NB4 (cell line): Measurements from ENCODE around the gene CDH3.

Experiments
- DNase-seq: peaks from one replicate; pipeline ENCODE4 v3.0.0; 2010; ENCODE audit warnings: low read depth
- H3K4me3 ChIP-seq: one replicate; pipeline ENCODE4 v1.5.1; 2011; ENCODE audit warnings: mild to moderate bottlenecking, low read depth, low read length, moderate library complexity
- MAX ChIP-seq: IDR thresholded peaks from 2 replicates; pipeline ENCODE4 v1.6.1; 2011; ENCODE audit warnings: low read depth, low read length
- MYC ChIP-seq: IDR thresholded peaks from 2 replicates; pipeline ENCODE4 v1.6.1; 2011; ENCODE audit warnings: low read depth, low read length
- POLR2A ChIP-seq: IDR thresholded peaks from 2 replicates; pipeline ENCODE4 v1.6.1; 2011; ENCODE audit warnings: mild to moderate bottlenecking; ENCODE audit not compliant: insufficient read length; ENCODE audit errors: extremely low read depth
- TF ChIP-seq, protein P1 (sequence below): IDR thresholded peaks from one replicate; pipeline ENCODE4 v1.5.1; 2012; ENCODE audit warnings: low read depth, low read length

Gene CDH3

GRCh38 chr16:68643847-68644246, 1.3 kb upstream of the CDH3 start:
- no peak overlapping the region for H3K4me3 ChIP-seq
- no peak for DNase-seq
- TF ChIP-seq MAX (no peak), MYC (no peak), POLR2A (no peak)
- TF ChIP-seq, protein P1, sequence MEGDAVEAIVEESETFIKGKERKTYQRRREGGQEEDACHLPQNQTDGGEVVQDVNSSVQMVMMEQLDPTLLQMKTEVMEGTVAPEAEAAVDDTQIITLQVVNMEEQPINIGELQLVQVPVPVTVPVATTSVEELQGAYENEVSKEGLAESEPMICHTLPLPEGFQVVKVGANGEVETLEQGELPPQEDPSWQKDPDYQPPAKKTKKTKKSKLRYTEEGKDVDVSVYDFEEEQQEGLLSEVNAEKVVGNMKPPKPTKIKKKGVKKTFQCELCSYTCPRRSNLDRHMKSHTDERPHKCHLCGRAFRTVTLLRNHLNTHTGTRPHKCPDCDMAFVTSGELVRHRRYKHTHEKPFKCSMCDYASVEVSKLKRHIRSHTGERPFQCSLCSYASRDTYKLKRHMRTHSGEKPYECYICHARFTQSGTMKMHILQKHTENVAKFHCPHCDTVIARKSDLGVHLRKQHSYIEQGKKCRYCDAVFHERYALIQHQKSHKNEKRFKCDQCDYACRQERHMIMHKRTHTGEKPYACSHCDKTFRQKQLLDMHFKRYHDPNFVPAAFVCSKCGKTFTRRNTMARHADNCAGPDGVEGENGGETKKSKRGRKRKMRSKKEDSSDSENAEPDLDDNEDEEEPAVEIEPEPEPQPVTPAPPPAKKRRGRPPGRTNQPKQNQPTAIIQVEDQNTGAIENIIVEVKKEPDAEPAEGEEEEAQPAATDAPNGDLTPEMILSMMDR: no peak

DNA sequence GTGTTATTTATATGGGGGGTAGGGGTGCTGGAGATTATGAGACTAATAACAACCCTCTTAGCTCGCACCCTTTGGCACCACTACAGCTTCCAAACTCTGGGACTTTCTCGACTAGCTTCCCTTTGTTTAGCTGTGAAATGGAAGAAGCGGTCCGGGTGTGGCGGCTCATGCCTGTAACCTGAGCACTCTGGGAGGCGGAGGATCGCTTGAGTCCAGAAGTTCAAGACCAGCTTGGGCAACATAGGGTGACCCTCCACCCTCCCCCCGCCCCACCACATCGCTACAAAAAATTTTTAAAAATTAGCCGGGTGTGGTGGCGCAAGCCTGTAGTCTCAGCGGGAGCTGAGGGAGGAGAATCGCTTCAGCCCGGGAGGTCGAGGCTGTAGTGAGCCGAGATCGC, 814 bp upstream of the CDH3 start:
- DNase-seq: no peak
- no peak overlapping the region for H3K4me3 ChIP-seq
- TF ChIP-seq MAX (no peak), POLR2A (no peak), MYC (no peak)
- TF ChIP-seq, protein P1: no peak

DNA sequence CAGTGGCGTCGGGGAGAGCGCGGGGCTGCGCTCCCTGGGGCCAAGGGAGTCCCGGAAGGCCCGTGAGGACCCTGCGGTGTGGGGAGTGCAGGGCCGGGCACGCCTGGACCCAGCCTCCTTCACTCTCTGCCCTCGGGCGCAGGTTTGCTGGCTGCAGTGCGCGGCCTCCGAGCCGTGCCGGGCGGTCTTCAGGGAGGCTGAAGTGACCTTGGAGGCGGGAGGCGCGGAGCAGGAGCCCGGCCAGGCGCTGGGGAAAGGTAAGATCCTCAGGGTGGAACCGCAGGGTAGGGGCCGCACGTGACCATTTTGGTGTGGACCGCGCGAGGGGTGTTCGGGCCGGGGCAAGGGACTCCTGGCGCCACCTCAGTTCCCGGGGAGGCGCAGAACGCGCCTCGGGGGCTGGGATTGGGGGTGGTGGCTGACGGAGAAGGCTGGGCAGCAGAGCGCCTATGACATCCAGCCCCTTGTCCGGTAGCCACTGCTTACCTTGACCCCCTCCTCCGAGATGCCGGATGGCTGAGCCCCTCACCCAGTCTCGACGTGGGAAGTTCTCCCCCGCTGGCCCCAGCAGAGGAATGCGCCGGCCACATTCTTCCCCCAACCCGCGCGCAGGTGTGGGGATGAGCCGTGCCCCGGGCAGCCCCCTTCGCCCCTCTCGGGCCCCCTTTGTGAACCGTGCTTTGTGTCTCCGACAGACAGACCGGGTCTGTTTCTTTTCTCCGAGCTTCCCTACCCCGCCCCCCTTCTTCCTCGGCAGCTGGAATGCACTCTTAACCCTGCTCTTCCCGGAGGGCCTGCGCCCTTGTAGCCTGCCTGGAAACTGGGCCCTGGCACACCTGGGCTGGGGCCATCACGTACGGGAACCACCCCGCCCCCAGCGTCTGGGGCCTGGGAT, 631 bp downstream of the CDH3 start:
- no peak overlapping the region for H3K4me3 ChIP-seq
- TF ChIP-seq MAX: no peak
- TF ChIP-seq POLR2A: no peak
- TF ChIP-seq, protein P1: no peak
- no peak for TF ChIP-seq MYC
- no peak for DNase-seq

GRCh38 chr16:68646953-68647659, 2.0 kb downstream of the CDH3 start:
- H3K4me3 ChIP-seq: no peak overlapping the region
- TF ChIP-seq MYC: no peak
- TF ChIP-seq, protein P1: no peak
- no peak for TF ChIP-seq POLR2A
- TF ChIP-seq MAX: no peak
- DNase-seq: no peak

DNA sequence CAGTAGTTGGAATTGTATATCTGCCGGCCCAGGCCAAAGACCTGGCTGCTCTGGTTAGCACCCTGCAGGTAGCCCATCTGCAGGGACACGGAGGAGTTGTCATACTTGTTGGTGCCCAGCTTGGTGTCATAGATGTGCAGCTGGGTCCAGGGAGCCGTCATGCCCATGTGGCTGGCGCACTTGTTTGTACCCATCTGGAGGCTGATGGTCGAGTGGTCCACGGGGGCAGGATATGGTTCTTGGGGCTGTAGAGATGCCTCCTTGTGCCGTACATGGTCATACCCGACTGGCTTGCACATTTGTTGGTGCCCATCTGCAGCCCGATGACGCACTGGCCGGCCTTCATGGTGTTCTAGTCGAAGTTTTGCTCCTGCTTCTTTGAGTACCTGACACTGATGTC, 6.0 kb downstream of the CDH3 start:
- DNase-seq: no peak
- no peak for TF ChIP-seq POLR2A
- TF ChIP-seq MYC: no peak
- no peak for TF ChIP-seq MAX
- TF ChIP-seq, protein P1: no peak
- no peak overlapping the region for H3K4me3 ChIP-seq
